HepG2 (cell line): Measurements from ENCODE around the gene FBXW12. TPM values are rescaled to one million over a fixed set of nuclear protein-coding genes. Genes with fewer than 3 reads are reported as not detected.
A peak's percentile ranks its signal among the peaks of the same experiment; 100 is the strongest.

Experiments used
- AHR ChIP-seq: IDR thresholded peaks from 2 replicates; pipeline ENCODE4 v1.6.1; 2018; ENCODE audit warnings: missing genetic modification reagents, missing compliant biosample characterization
- ATF7-NPFF ChIP-seq: sonication (generic); formaldehyde crosslinking; IDR thresholded peaks from 2 replicates; pipeline ENCODE4 v1.8.1; 2023; ENCODE audit warnings: mild to moderate bottlenecking, low read depth, missing genetic modification reagents, moderate library complexity
- ATM ChIP-seq: fragments of 450-650 bp; IDR thresholded peaks from 2 replicates; pipeline ENCODE4 v1.7.1; 2017; ENCODE audit warnings: mild to moderate bottlenecking, borderline replicate concordance
- FOXA1 ChIP-seq, 2 experiments: fragments of 450-650 bp in 1 of 2; sonication (generic) in 1 of 2; formaldehyde crosslinking in 1 of 2; IDR thresholded peaks; 2 replicates each; pipeline versions ENCODE4 v1.4.0 to v1.6.1; 2016 to 2020; ENCODE audit warnings: missing genetic modification reagents in 1 of 2
- FOXK1 ChIP-seq: sonication (generic); formaldehyde crosslinking; IDR thresholded peaks from 2 replicates; pipeline ENCODE4 v1.4.0; 2020; ENCODE audit warnings: low read depth, missing genetic modification reagents, borderline replicate concordance
- FOXO1 ChIP-seq: sonication (generic); formaldehyde crosslinking; IDR thresholded peaks from 2 replicates; pipeline ENCODE4 v1.4.0; 2020; ENCODE audit warnings: missing genetic modification reagents
- GATA4 ChIP-seq: sonication (generic); IDR thresholded peaks from 2 replicates; pipeline ENCODE4 v1.6.1; 2016; ENCODE audit warnings: antibody characterized with exemption, low read depth, borderline replicate concordance
- KDM2A ChIP-seq: sonication (generic); formaldehyde crosslinking; IDR thresholded peaks from 2 replicates; pipeline ENCODE4 v1.4.0; 2020; ENCODE audit warnings: low read depth, missing genetic modification reagents, borderline replicate concordance
- KLF12 ChIP-seq: sonication (generic); formaldehyde crosslinking; IDR thresholded peaks from 2 replicates; pipeline ENCODE4 v1.4.0; 2020; ENCODE audit warnings: missing genetic modification reagents, borderline replicate concordance
- NCOR1 ChIP-seq: fragments of 200-600 bp; sonication (generic); IDR thresholded peaks from 2 replicates; pipeline ENCODE4 v1.7.0; 2017; ENCODE audit warnings: antibody characterized with exemption, low read length, borderline replicate concordance
- PAF1 ChIP-seq: IDR thresholded peaks from 2 replicates; pipeline ENCODE4 v1.6.1; 2016; ENCODE audit warnings: missing genetic modification reagents, missing compliant biosample characterization
- PHF20 ChIP-seq: sonication (generic); formaldehyde crosslinking; IDR thresholded peaks from 2 replicates; pipeline ENCODE4 v1.5.0; 2020; ENCODE audit warnings: mild to moderate bottlenecking, missing genetic modification reagents
- PPARG ChIP-seq: conservative IDR thresholded peaks from 2 replicates; pipeline ENCODE4 v1.6.1; 2016; ENCODE audit warnings: missing biosample characterization, missing genetic modification reagents
- RARG ChIP-seq: sonication (generic); formaldehyde crosslinking; IDR thresholded peaks from 2 replicates; pipeline ENCODE4 v1.4.0; 2020; ENCODE audit warnings: low read depth, mild to moderate bottlenecking, missing genetic modification reagents
- RXRA ChIP-seq: sonication (generic); formaldehyde crosslinking; IDR thresholded peaks from 2 replicates; pipeline ENCODE4 v1.5.1; 2020; ENCODE audit warnings: missing genetic modification reagents
- SMAD9 ChIP-seq: sonication (generic); formaldehyde crosslinking; IDR thresholded peaks from 2 replicates; pipeline ENCODE4 v1.5.1; 2020; ENCODE audit warnings: mild to moderate bottlenecking, missing genetic modification reagents
- SPEN ChIP-seq: sonication (generic); formaldehyde crosslinking; IDR thresholded peaks from 2 replicates; pipeline ENCODE4 v1.5.1; 2020; ENCODE audit warnings: low read depth, mild to moderate bottlenecking, missing genetic modification reagents
- ZBTB26 ChIP-seq: IDR thresholded peaks from 2 replicates; pipeline ENCODE4 v1.6.1; 2016; ENCODE audit warnings: missing compliant biosample characterization, missing genetic modification reagents, borderline replicate concordance
- ZBTB7B ChIP-seq: sonication (generic); formaldehyde crosslinking; IDR thresholded peaks from 2 replicates; pipeline ENCODE4 v1.4.0; 2020; ENCODE audit warnings: missing genetic modification reagents
- ZFP36L2 ChIP-seq: sonication (generic); formaldehyde crosslinking; IDR thresholded peaks from 2 replicates; pipeline ENCODE4 v1.4.0; 2020; ENCODE audit warnings: missing genetic modification reagents
- ZNF263 ChIP-seq: sonication (generic); formaldehyde crosslinking; IDR thresholded peaks from 2 replicates; pipeline ENCODE4 v1.4.0; 2020; ENCODE audit warnings: missing genetic modification reagents
- ZNF274 ChIP-seq: sonication (generic); formaldehyde crosslinking; IDR thresholded peaks from 2 replicates; pipeline ENCODE4 v1.5.1; 2020; ENCODE audit warnings: mild to moderate bottlenecking, missing genetic modification reagents
- ZNF501 ChIP-seq: sonication (generic); formaldehyde crosslinking; IDR thresholded peaks from 2 replicates; pipeline ENCODE4 v1.5.1; 2020; ENCODE audit warnings: mild to moderate bottlenecking, moderate library complexity, missing genetic modification reagents
- ZNF512 ChIP-seq: sonication (generic); formaldehyde crosslinking; IDR thresholded peaks from 2 replicates; pipeline ENCODE4 v1.4.0; 2020; ENCODE audit warnings: mild to moderate bottlenecking, missing genetic modification reagents
- ZNF543 ChIP-seq: sonication (generic); formaldehyde crosslinking; IDR thresholded peaks from 2 replicates; pipeline ENCODE4 v1.4.0; 2020; ENCODE audit warnings: mild to moderate bottlenecking, missing genetic modification reagents
- ZNF580 ChIP-seq: IDR thresholded peaks from 2 replicates; pipeline ENCODE4 v1.6.1; 2016; ENCODE audit warnings: low read depth, borderline replicate concordance
- ZNF740 ChIP-seq: sonication (generic); formaldehyde crosslinking; IDR thresholded peaks from 2 replicates; pipeline ENCODE4 v1.4.0; 2020; ENCODE audit warnings: missing genetic modification reagents
- ZNF883 ChIP-seq: sonication (generic); formaldehyde crosslinking; IDR thresholded peaks from 2 replicates; pipeline ENCODE4 v1.5.1; 2020; ENCODE audit warnings: mild to moderate bottlenecking, missing genetic modification reagents; ENCODE audit errors: not compliant biosample characterization
- polyA plus RNA-seq, 8 experiments: library from polyadenylated mRNA; depleted of rRNA in 3 of 8; stranded (reverse) in 7 of 8; unstranded in 1 of 8; fragments of >200 nt; fragmentation: Illumina TruSeq in 4 of 8; extraction: Trizol in 4 of 8; gene quantifications; 2 replicates each; pipeline versions ENCODE4 v1.2.1 to v1.2.3, GENCODE V29; 2011 to 2016; ENCODE audit warnings: low read depth in 4 of 8, missing spikeins in 1 of 8, mixed read lengths in 1 of 8; ENCODE audit not compliant: insufficient read depth in 1 of 8
- total RNA-seq, 5 experiments: library from RNA; depleted of rRNA; stranded (reverse); fragments of >200 nt; fragmentation: Illumina TruSeq; extraction: Trizol; gene quantifications; 2 replicates each; pipeline ENCODE4 v1.2.3, GENCODE V29; 2016; ENCODE audit warnings: low read depth in 1 of 5

Gene FBXW12
- total and polyA plus RNA-seq, 2 of the 13 experiments (the other 11 are each of a cell fraction or from before 2014, with no cell fraction given), result not detected

- TF ChIP-seq FOXA1 (IDR thresholded peaks at IDR 0.05) (peak; percentile 24; the same call in 1 of the 2 replicates), FOXA1 (CRISPR knock-in tag; IDR thresholded peaks at IDR 0.05) (peak; percentile 98), PHF20 (CRISPR knock-in tag) (0 out of 2 replicates have a peak, but pooled peaks have one; percentile 30), ATM (no peak), ZNF740 (peak; percentile 94), PPARG (CRISPR knock-in tag) (peak; percentile 81), ZNF501 (CRISPR knock-in tag) (no peak), GATA4 (no peak), ZNF263 (CRISPR knock-in tag) (0 out of 2 replicates have a peak, but pooled peaks have one; percentile 9), RXRA (CRISPR knock-in tag) (peak; percentile 89; the same call in 1 of the 2 replicates), ZNF883 (CRISPR knock-in tag) (peak; percentile 63), ZNF580 (CRISPR knock-in tag) (peak; percentile 63; the same call in 1 of the 2 replicates), AHR (no peak), FOXK1 (CRISPR knock-in tag) (peak; percentile 59; the same call in 1 of the 2 replicates), ZNF543 (no peak), ZNF512 (CRISPR knock-in tag) (no peak), ZFP36L2 (no peak), ZBTB26 (CRISPR knock-in tag) (peak; percentile 65; the same call in 1 of the 2 replicates), PAF1 (CRISPR knock-in tag) (no peak), RARG (CRISPR knock-in tag) (no peak), ZBTB7B (CRISPR knock-in tag) (peak; percentile 99), FOXO1 (CRISPR knock-in tag) (peak; percentile 86), KLF12 (CRISPR knock-in tag) (no peak), SPEN (peak; percentile 40; the same call in 1 of the 2 replicates), ATF7-NPFF (CRISPR knock-in tag) (no peak), ZNF274 (CRISPR knock-in tag) (0 out of 2 replicates have a peak, but pooled peaks have one; percentile 67), SMAD9 (CRISPR knock-in tag) (no peak), KDM2A (CRISPR knock-in tag) (peak; percentile 50; the same call in 1 of the 2 replicates), NCOR1 (peak; percentile 68; the same call in 1 of the 2 replicates)
Measured at GRCh38 chr3:48431224-48432029, 59.4 kb downstream of the FBXW12 start (continued).
